Islet precursor cell (in vitro differentiated cells): ENCODE data around the gene CEP57L1.

ENCODE experiments used
- DNase-seq: peaks from one replicate; pipeline ENCODE4 v3.0.0-alpha.2; 2018

Gene CEP57L1

GRCh38 chr6:109095036-109095834 lies at the start of gene CEP57L1:
TSS of gene CEP57L1 (plus strand) at chr6:109095507. CDS start at chr6:109145222, 49,715 bp downstream.
- peak; percentile 99 for DNase-seq

GRCh38 chr6:109048176-109048575 lies 47.1 kb upstream of the CEP57L1 start:
- no peak for DNase-seq

GRCh38 chr6:109048670-109049415 lies 46.5 kb upstream of the CEP57L1 start:
- DNase-seq, result no peak

GRCh38 chr6:109050012-109050411 lies 45.3 kb upstream of the CEP57L1 start:
- no peak for DNase-seq

GRCh38 chr6:109050447-109051102 lies 44.7 kb upstream of the CEP57L1 start:
- DNase-seq, result no peak

- DNase-seq, result no peak
Observed at GRCh38 chr6:109051301-109052017, 43.8 kb upstream of the CEP57L1 start.

GRCh38 chr6:109052018-109052651 lies 43.2 kb upstream of the CEP57L1 start:
- DNase-seq, result no peak

- DNase-seq, result no peak
Observed at GRCh38 chr6:109052852-109053251, 42.5 kb upstream of the CEP57L1 start.

- no peak for DNase-seq
Observed at GRCh38 chr6:109053336-109053735, 42.0 kb upstream of the CEP57L1 start.

- DNase-seq, result no peak
Observed at GRCh38 chr6:109055771-109056235, 39.5 kb upstream of the CEP57L1 start.

- no peak for DNase-seq
Observed at GRCh38 chr6:109056661-109057060, 38.6 kb upstream of the CEP57L1 start.

GRCh38 chr6:109058620-109059019 lies 36.7 kb upstream of the CEP57L1 start:
- no peak for DNase-seq

- DNase-seq, result no peak
Observed at GRCh38 chr6:109059153-109059552, 36.2 kb upstream of the CEP57L1 start.

GRCh38 chr6:109059571-109060021 lies 35.7 kb upstream of the CEP57L1 start:
- DNase-seq, result no peak

- no peak for DNase-seq
Observed at GRCh38 chr6:109060571-109060970, 34.7 kb upstream of the CEP57L1 start.

- no peak for DNase-seq
Observed at GRCh38 chr6:109062216-109062615, 33.1 kb upstream of the CEP57L1 start.

- no peak for DNase-seq
Observed at GRCh38 chr6:109062767-109063352, 32.4 kb upstream of the CEP57L1 start.

GRCh38 chr6:109069746-109070145 lies 25.6 kb upstream of the CEP57L1 start:
- no peak for DNase-seq

GRCh38 chr6:109071125-109071917 lies 24.0 kb upstream of the CEP57L1 start:
- no peak for DNase-seq

- no peak for DNase-seq
Observed at GRCh38 chr6:109073344-109074132, 21.8 kb upstream of the CEP57L1 start.
